Fibroblast of lung (primary cell): ENCODE measurements around the gene DHRS2. TPM values are rescaled to one million over a fixed set of nuclear protein-coding genes. Genes with fewer than 3 reads are reported as not detected.
"Not testable (repeated sequence)": the region's sequence is repeated elsewhere in the genome, so short reads cannot be mapped to it uniquely, and the experiment has no call there.

Experiments used
- DNase-seq, 2 donors: peaks; one replicate each; pipeline versions ENCODE4 v3.0.0 to v3.0.0-alpha.2; 2010; ENCODE audit warnings: low read depth in 2 of 2
- H2AFZ ChIP-seq: 2 replicates; pipeline ENCODE4 v1.5.1; 2012; ENCODE audit warnings: low read length, control low read depth, inconsistent platforms
- H3K27ac ChIP-seq: 2 replicates; pipeline ENCODE4 v1.5.1; 2011; ENCODE audit warnings: low read length, control low read depth; ENCODE audit not compliant: insufficient read depth
- H3K27me3 ChIP-seq: 2 replicates; pipeline ENCODE4 v1.5.1; 2011; ENCODE audit warnings: mild to moderate bottlenecking, low read length; ENCODE audit not compliant: control insufficient read depth, insufficient read depth
- H3K36me3 ChIP-seq: 2 replicates; pipeline ENCODE4 v1.5.1; 2011; ENCODE audit warnings: low read length; ENCODE audit not compliant: control insufficient read depth, insufficient read depth
- H3K4me1 ChIP-seq: 2 replicates; pipeline ENCODE4 v1.5.1; 2011; ENCODE audit warnings: low read length; ENCODE audit not compliant: control insufficient read depth, insufficient read depth; ENCODE audit errors: extremely low read depth
- H3K4me2 ChIP-seq: 2 replicates; pipeline ENCODE4 v1.5.1; 2011; ENCODE audit warnings: low read length, control low read depth; ENCODE audit not compliant: insufficient read depth; ENCODE audit errors: extremely low read depth
- H3K4me3 ChIP-seq, 4 experiments: fragments of 200-600 bp in 1 of 4; sonication (generic) in 1 of 4; replicated peaks in 1 of 4; 2 replicates each; pipeline ENCODE4 v1.5.1; 2011 to 2016; ENCODE audit warnings: low read length in 4 of 4, low read depth in 3 of 4, mild to moderate bottlenecking in 3 of 4, control low read depth in 2 of 4, inconsistent platforms in 1 of 4, mixed read lengths in 1 of 4; ENCODE audit not compliant: insufficient read depth in 1 of 4; ENCODE audit errors: control extremely low read depth in 1 of 4
- H3K79me2 ChIP-seq: 2 replicates; pipeline ENCODE4 v1.5.1; 2012; ENCODE audit warnings: mild to moderate bottlenecking, low read length, inconsistent platforms; ENCODE audit not compliant: control insufficient read depth, insufficient read depth
- H3K9ac ChIP-seq: 2 replicates; pipeline ENCODE4 v1.5.1; 2011; ENCODE audit warnings: mild to moderate bottlenecking, low read length, control low read depth; ENCODE audit not compliant: insufficient read depth
- H3K9me3 ChIP-seq: 2 replicates; pipeline ENCODE4 v1.5.1; 2012; ENCODE audit warnings: low read depth, low read length; ENCODE audit not compliant: control insufficient read depth, insufficient read depth
- H4K20me1 ChIP-seq: 2 replicates; pipeline ENCODE4 v1.5.1; 2011; ENCODE audit warnings: low read length; ENCODE audit not compliant: control insufficient read depth, insufficient read depth; ENCODE audit errors: extremely low read depth
- CTCF ChIP-seq, 2 donors: IDR thresholded peaks in 1 of 2; conservative IDR thresholded peaks in 1 of 2; 1 replicate in 1 of 2; 2 replicates in 1 of 2; pipeline ENCODE4 v1.5.1; 2011 to 2012; ENCODE audit warnings: low read length in 2 of 2, control low read depth in 1 of 2, inconsistent platforms in 1 of 2, low read depth in 1 of 2, mild to moderate bottlenecking in 1 of 2
- EZH2 ChIP-seq: IDR thresholded peaks from 2 replicates; pipeline ENCODE4 v1.5.1; 2012; ENCODE audit warnings: low read length, control low read depth, mild to moderate bottlenecking; ENCODE audit errors: missing control alignments
- polyA plus RNA-seq, 2 donors: library from polyadenylated mRNA; depleted of rRNA in 1 of 2; stranded (reverse) in 1 of 2; unstranded in 1 of 2; fragments of >200 nt; gene quantifications; 2 replicates each; pipeline ENCODE4 v1.2.1, GENCODE V29; 2011 to 2012; ENCODE audit warnings: missing spikeins in 1 of 2
- total RNA-seq: library from RNA; depleted of rRNA; stranded (reverse); fragments of >200 nt; gene quantifications from 2 replicates; pipeline ENCODE4 v1.2.1, GENCODE V29; 2014

Gene DHRS2
- total and polyA plus RNA-seq, 2 donors (not counting 1 experiment from before 2014, with no cell fraction given): 0.02 TPM; not detected in 1

DNA sequence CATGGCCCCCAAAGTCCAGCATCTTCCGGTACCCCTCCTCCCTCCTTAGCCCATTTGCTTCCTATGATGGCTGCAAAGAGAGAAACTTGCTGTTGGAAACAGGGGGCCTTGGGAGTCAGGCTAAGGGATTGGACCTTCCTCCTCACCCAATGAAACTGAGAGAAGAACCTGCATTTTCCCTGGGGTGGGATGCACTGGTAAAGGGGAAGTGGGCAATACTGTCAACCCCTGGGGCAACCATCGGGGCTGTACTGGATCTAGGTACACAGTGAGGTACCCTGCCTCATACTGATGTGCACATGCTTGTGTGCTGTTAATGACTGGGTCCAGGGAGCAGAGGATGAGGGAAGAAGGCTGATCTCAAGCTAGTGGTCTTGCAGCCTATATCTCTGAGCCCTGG, 46.6 kb upstream of the DHRS2 start:
- Histone ChIP-seq H3K4me3 (no peak overlapping the region), H3K9ac (no peak overlapping the region), H3K27ac (no peak overlapping the region), H4K20me1 (no peaks in the 10 kb centered on the region), H3K9me3 (no peaks in the 10 kb centered on the region), H3K27me3 (no peaks in the 10 kb centered on the region), H3K4me2 (no peak overlapping the region), H3K36me3 (no peaks in the 10 kb centered on the region), H3K79me2 (no peaks in the 10 kb centered on the region), H3K4me1 (peaks cover 2% of the 10 kb centered on the region), H2AFZ (no peak overlapping the region)
- TF ChIP-seq CTCF (conservative IDR thresholded peaks at IDR 0.05 in 1 of 2, IDR thresholded peaks at IDR 0.05 in 1 of 2; ENCODE audit: low read depth in 1 of 2, low read length in 2 of 2): no peak
- TF ChIP-seq EZH2: no peak
- no peak for DNase-seq

GRCh38 chr14:23590198-23590597, 46.0 kb upstream of the DHRS2 start:
- Histone ChIP-seq H3K4me1 (peaks cover 2% of the 10 kb centered on the region), H3K79me2 (no peaks in the 10 kb centered on the region), H4K20me1 (no peaks in the 10 kb centered on the region), H3K9me3 (no peaks in the 10 kb centered on the region), H3K36me3 (no peaks in the 10 kb centered on the region), H3K27me3 (no peaks in the 10 kb centered on the region), H2AFZ (no peak overlapping the region), H3K9ac (no peak overlapping the region), H3K4me2 (no peak overlapping the region), H3K27ac (no peak overlapping the region), H3K4me3 (no peak overlapping the region)
- no peak for DNase-seq
- no peak for TF ChIP-seq CTCF (conservative IDR thresholded peaks at IDR 0.05 in 1 of 2, IDR thresholded peaks at IDR 0.05 in 1 of 2; ENCODE audit: low read depth in 1 of 2, low read length in 2 of 2)
- TF ChIP-seq EZH2: no peak

DNA sequence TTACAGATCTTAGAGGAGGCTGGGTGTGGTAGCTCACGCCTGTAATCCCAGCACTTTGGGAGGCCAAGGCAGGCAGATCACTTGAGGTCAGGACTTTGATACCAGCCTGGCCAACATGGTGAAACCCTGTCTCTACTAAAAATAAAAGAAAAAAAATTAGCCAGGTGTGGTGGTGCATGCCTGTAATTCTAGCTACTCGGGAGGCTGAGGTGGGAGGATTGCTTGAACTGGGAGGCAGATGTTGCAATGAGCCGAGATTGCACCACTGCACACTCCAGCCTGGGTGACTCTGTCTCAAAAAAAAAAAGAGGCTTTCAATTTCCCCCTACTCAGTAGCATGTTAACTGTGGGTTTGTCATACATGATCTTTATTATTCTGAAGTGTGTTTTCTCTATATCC, 42.0 kb upstream of the DHRS2 start:
- DNase-seq, H3K4me2 ChIP-seq, H3K27ac ChIP-seq, H2AFZ ChIP-seq, H3K9ac ChIP-seq, H3K36me3 ChIP-seq, H4K20me1 ChIP-seq, H3K27me3 ChIP-seq, H3K9me3 ChIP-seq, H3K79me2 ChIP-seq, H3K4me3 ChIP-seq, H3K4me1 ChIP-seq: not testable (repeated sequence)

DNA sequence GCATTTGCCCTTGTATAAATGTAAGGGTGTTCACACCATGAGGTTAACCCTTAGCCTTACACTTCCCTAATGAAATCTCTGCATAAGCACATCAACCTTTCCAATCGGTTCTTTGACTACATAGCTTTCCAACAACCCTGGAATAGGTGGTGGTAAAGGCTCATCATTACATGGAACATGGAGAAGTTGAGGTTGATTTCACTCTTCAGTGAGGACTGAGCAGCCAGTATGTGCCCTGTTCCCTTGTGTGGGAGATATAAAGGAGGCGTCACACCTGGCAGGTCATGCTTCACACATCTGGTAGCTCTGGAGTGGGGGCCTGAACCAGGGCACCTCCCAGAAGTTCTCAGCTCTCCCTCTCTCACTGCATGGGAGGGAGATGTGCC, 35.8 kb upstream of the DHRS2 start:
- Histone ChIP-seq H3K9ac (no peak overlapping the region), H2AFZ (no peak overlapping the region), H3K27me3 (no peaks in the 10 kb centered on the region), H3K4me2 (no peak overlapping the region), H3K4me1 (no peaks in the 10 kb centered on the region), H3K79me2 (no peaks in the 10 kb centered on the region), H3K4me3 (no peak overlapping the region), H4K20me1 (no peaks in the 10 kb centered on the region), H3K36me3 (no peaks in the 10 kb centered on the region), H3K27ac (no peak overlapping the region), H3K9me3 (no peaks in the 10 kb centered on the region)
- DNase-seq: no peak
- TF ChIP-seq EZH2 (no peak), CTCF (conservative IDR thresholded peaks at IDR 0.05 in 1 of 2, IDR thresholded peaks at IDR 0.05 in 1 of 2; ENCODE audit: low read depth in 1 of 2, low read length in 2 of 2) (no peak)
